Adrenal gland (tissue), 5 donors: ENCODE measurements around the gene KCNJ16.

Experiments used
- POLR2A ChIP-seq, 2 donors: fragments of 450-650 bp; IDR thresholded peaks; one replicate each; pipeline ENCODE4 v1.6.1; 2017; ENCODE audit warnings: antibody characterized with exemption in 2 of 2, mild to moderate bottlenecking in 2 of 2, moderate library complexity in 1 of 2
- TF ChIP-seq, protein P1 (sequence below), 6 experiments: fragments of 450-650 bp in 4 of 6; fragments of 200-600 bp in 2 of 6; sonication (generic) in 1 of 6; IDR thresholded peaks; 1 replicate in 5 of 6; 2 replicates in 1 of 6; pipeline versions ENCODE4 v1.5.1 to v1.8.0; 2016 to 2021; ENCODE audit warnings: antibody characterized with exemption in 6 of 6, mild to moderate bottlenecking in 2 of 6, moderate library complexity in 1 of 6
- donor health status: DM: no; HTN: no; CAD: no.

GRCh38 chr17:70073310-70073709 is 1.7 kb upstream of the KCNJ16 start:
- TF ChIP-seq, protein P1, sequence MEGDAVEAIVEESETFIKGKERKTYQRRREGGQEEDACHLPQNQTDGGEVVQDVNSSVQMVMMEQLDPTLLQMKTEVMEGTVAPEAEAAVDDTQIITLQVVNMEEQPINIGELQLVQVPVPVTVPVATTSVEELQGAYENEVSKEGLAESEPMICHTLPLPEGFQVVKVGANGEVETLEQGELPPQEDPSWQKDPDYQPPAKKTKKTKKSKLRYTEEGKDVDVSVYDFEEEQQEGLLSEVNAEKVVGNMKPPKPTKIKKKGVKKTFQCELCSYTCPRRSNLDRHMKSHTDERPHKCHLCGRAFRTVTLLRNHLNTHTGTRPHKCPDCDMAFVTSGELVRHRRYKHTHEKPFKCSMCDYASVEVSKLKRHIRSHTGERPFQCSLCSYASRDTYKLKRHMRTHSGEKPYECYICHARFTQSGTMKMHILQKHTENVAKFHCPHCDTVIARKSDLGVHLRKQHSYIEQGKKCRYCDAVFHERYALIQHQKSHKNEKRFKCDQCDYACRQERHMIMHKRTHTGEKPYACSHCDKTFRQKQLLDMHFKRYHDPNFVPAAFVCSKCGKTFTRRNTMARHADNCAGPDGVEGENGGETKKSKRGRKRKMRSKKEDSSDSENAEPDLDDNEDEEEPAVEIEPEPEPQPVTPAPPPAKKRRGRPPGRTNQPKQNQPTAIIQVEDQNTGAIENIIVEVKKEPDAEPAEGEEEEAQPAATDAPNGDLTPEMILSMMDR (IDR thresholded peaks at IDR 0.05): no peak
- TF ChIP-seq POLR2A (IDR thresholded peaks at IDR 0.05): no peak
